ENCODE data around the gene RPS3A. TPM values are rescaled to one million over a fixed set of nuclear protein-coding genes. Genes with fewer than 3 reads are reported as not detected.

RPS3A gene
- total RNA-seq, 1 experiment from 2014 or later, result 2,446 TPM

GRCh38 chr4:151142758-151143157, 43.3 kb downstream of the RPS3A start:
- Histone ChIP-seq H3K36me3 (ENCODE audit: control insufficient read depth in 1 of 2, insufficient read depth in 2 of 2, low read length in 2 of 2) (0 out of 4 replicates have a peak, but pooled peaks cover 0 to 3% of the 10 kb centered on the region in 2 experiments), H2AFZ (ENCODE audit: low read depth, low read length, poor library complexity, severe bottlenecking) (no peak overlapping the region), H3K4me1 (ENCODE audit: control insufficient read depth in 1 of 2, insufficient read depth in 2 of 2, low read length in 2 of 2) (no peaks in the 10 kb centered on the region), H3K9ac (ENCODE audit: low read length) (no peak overlapping the region), H3K4me2 (ENCODE audit: low read length) (no peak overlapping the region), H3K4me3 (replicated peaks in 1 of 2; ENCODE audit: low read depth in 1 of 2, low read length in 2 of 2) (no peak overlapping the region), H3K9me3 (ENCODE audit: control insufficient read depth in 1 of 2, insufficient read depth in 1 of 2, low read depth in 1 of 2, low read length in 2 of 2) (no peaks in the 10 kb centered on the region), H3K79me2 (ENCODE audit: insufficient read depth, low read length) (no peaks in the 10 kb centered on the region), H3K27ac (ENCODE audit: low read depth, low read length) (no peak overlapping the region), H4K20me1 (ENCODE audit: insufficient read depth) (no peaks in the 10 kb centered on the region), H3K9me2 (ENCODE audit: insufficient read depth) (no peaks in the 10 kb centered on the region), H3K27me3 (ENCODE audit: insufficient read depth, low read length) (no peaks in the 10 kb centered on the region)
- ATAC-seq (no peak), DNase-seq (ENCODE audit: low read depth, low spot score) (no peak)
- BruUV-seq (replicated peaks), result no TSS peak
- POLR2A ChIA-PET, result no interaction called here
- CTCF ChIA-PET, result no interaction called here
- intact Hi-C loops (cut with micrococcal nuclease), result no loop called here
- RAD21 ChIA-PET (ENCODE audit: low non-redundant PET in 1 of 2, low total read pairs in 2 of 2, uncharacterized antibody in 2 of 2, unreplicated experiment in 2 of 2), result no interaction called here
- TF ChIP-seq ATF3 (IDR thresholded peaks at IDR 0.05), result no peak
- TF ChIP-seq YY1 (IDR thresholded peaks at IDR 0.05; ENCODE audit: extremely low read depth, insufficient replicate concordance, low read depth, low read length), result no peak
- no peak for TF ChIP-seq SIN3A (IDR thresholded peaks at IDR 0.05; ENCODE audit: low read depth)
- no peak for TF ChIP-seq FOSL1 (IDR thresholded peaks at IDR 0.05; ENCODE audit: low read depth)
- no peak for TF ChIP-seq CBX3 (IDR thresholded peaks at IDR 0.05; ENCODE audit: low read depth)
- TF ChIP-seq TCF7L2 (IDR thresholded peaks at IDR 0.05; ENCODE audit: borderline replicate concordance, extremely low read depth, insufficient read depth, insufficient read length), result no peak
- no peak for TF ChIP-seq POLR2AphosphoS5 (IDR thresholded peaks at IDR 0.05; ENCODE audit: low read depth, low read length)
- no peak for TF ChIP-seq ELF1 (IDR thresholded peaks at IDR 0.05; ENCODE audit: borderline replicate concordance, low read depth)

DNA sequence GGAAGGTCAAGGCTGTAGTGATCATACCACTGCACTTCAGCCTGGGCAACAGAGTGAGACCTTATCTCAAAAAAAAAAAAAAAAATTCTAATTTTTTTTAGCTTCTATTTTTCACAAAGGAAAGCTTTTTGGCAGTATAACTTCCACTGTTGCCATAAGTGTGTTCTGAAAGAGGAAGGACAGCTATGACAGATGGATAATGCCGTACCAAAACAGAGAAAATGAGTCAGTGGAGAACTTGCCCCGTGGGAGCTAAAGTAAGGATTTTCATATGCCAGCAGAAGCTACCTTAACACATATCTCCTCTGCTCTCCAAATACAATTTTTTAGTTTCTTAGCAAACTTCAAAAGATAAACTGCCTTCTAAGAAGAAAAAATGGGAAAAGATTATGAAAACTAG, 43.7 kb downstream of the RPS3A start:
- no peak for TF ChIP-seq CBX3 (IDR thresholded peaks at IDR 0.05; ENCODE audit: low read depth)
- TF ChIP-seq ELF1 (IDR thresholded peaks at IDR 0.05; ENCODE audit: borderline replicate concordance, low read depth), result no peak
- no peak for TF ChIP-seq EZH2 (IDR thresholded peaks at IDR 0.05)
- no peak for TF ChIP-seq REST (IDR thresholded peaks at IDR 0.05; ENCODE audit: low read depth)
- no peak for TF ChIP-seq FOSL1 (IDR thresholded peaks at IDR 0.05; ENCODE audit: low read depth)
- TF ChIP-seq, protein P1, sequence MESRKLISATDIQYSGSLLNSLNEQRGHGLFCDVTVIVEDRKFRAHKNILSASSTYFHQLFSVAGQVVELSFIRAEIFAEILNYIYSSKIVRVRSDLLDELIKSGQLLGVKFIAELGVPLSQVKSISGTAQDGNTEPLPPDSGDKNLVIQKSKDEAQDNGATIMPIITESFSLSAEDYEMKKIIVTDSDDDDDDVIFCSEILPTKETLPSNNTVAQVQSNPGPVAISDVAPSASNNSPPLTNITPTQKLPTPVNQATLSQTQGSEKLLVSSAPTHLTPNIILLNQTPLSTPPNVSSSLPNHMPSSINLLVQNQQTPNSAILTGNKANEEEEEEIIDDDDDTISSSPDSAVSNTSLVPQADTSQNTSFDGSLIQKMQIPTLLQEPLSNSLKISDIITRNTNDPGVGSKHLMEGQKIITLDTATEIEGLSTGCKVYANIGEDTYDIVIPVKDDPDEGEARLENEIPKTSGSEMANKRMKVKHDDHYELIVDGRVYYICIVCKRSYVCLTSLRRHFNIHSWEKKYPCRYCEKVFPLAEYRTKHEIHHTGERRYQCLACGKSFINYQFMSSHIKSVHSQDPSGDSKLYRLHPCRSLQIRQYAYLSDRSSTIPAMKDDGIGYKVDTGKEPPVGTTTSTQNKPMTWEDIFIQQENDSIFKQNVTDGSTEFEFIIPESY (IDR thresholded peaks at IDR 0.05; ENCODE audit: extremely low read depth, insufficient replicate concordance, low read length), result no peak
- TF ChIP-seq ZNF274 (IDR thresholded peaks at IDR 0.05; ENCODE audit: low read depth, low read length), result no peak
- no peak overlapping the region for H3K9ac ChIP-seq (ENCODE audit: low read length)
- H3K4me2 ChIP-seq (ENCODE audit: low read length), result no peak overlapping the region
- DNase-seq (ENCODE audit: low read depth, low spot score), result no peak
- ATAC-seq, result no peak
- H3K36me3 ChIP-seq (ENCODE audit: control insufficient read depth in 1 of 2, insufficient read depth in 2 of 2, low read length in 2 of 2), result 0 out of 4 replicates have a peak, but pooled peaks cover 0 to 3% of the 10 kb centered on the region in 2 experiments
- BruUV-seq (replicated peaks), result no TSS peak
- RAD21 ChIA-PET (ENCODE audit: low non-redundant PET in 1 of 2, low total read pairs in 2 of 2, uncharacterized antibody in 2 of 2, unreplicated experiment in 2 of 2), result no interaction called here
- H3K27me3 ChIP-seq (ENCODE audit: insufficient read depth, low read length), result no peaks in the 10 kb centered on the region
- POLR2A ChIA-PET, result no interaction called here
- H3K4me1 ChIP-seq (ENCODE audit: control insufficient read depth in 1 of 2, insufficient read depth in 2 of 2, low read length in 2 of 2), result no peaks in the 10 kb centered on the region
- no peaks in the 10 kb centered on the region for H3K9me2 ChIP-seq (ENCODE audit: insufficient read depth)
- H3K79me2 ChIP-seq (ENCODE audit: insufficient read depth, low read length), result no peaks in the 10 kb centered on the region
- CTCF ChIA-PET, result no interaction called here
- no peaks in the 10 kb centered on the region for H3K9me3 ChIP-seq (ENCODE audit: control insufficient read depth in 1 of 2, insufficient read depth in 1 of 2, low read depth in 1 of 2, low read length in 2 of 2)
- no peak overlapping the region for H3K4me3 ChIP-seq (replicated peaks in 1 of 2; ENCODE audit: low read depth in 1 of 2, low read length in 2 of 2)
- H4K20me1 ChIP-seq (ENCODE audit: insufficient read depth), result no peaks in the 10 kb centered on the region
- intact Hi-C loops (cut with micrococcal nuclease), result no loop called here
- no peak overlapping the region for H2AFZ ChIP-seq (ENCODE audit: low read depth, low read length, poor library complexity, severe bottlenecking)
- no peak overlapping the region for H3K27ac ChIP-seq (ENCODE audit: low read depth, low read length)

Measured in HCT116 (cell line).